Mononuclear cell (primary cell): Measurements from ENCODE around the gene USO1. TPM values are rescaled to one million over a fixed set of nuclear protein-coding genes. Genes with fewer than 3 reads are reported as not detected.
"Not testable (repeated sequence)": the region's sequence is repeated elsewhere in the genome, so short reads cannot be mapped to it uniquely, and the experiment has no call there.

Experiments
- H3K27me3 ChIP-seq: 2 replicates; pipeline ENCODE4 v1.6.0; 2011; ENCODE audit warnings: low read length, control low read depth; ENCODE audit not compliant: insufficient read depth
- H3K4me1 ChIP-seq: 2 replicates; pipeline ENCODE4 v1.5.1; 2011; ENCODE audit warnings: mild to moderate bottlenecking, low read length, control low read depth; ENCODE audit not compliant: insufficient read depth
- H3K4me3 ChIP-seq: 2 replicates; pipeline ENCODE4 v1.5.1; 2011; ENCODE audit warnings: mild to moderate bottlenecking, low read length, moderate library complexity
- H3K9me3 ChIP-seq: 2 replicates; pipeline ENCODE4 v1.5.1; 2011; ENCODE audit warnings: low read depth, mild to moderate bottlenecking, control low read depth, low read length
- total RNA-seq: library from RNA; depleted of rRNA; stranded (reverse); fragments of >200 nt; gene quantifications from one replicate; pipeline ENCODE4 v1.2.3, GENCODE V29; 2012

The USO1 gene
- total RNA-seq, 1 donor: 15.5 TPM

GRCh38 chr4:75779105-75779757 is 54.9 kb downstream of the USO1 start:
- Histone ChIP-seq H3K4me1 (no peaks in the 10 kb centered on the region), H3K9me3 (no peaks in the 10 kb centered on the region), H3K4me3 (no peak overlapping the region), H3K27me3 (no peaks in the 10 kb centered on the region)

GRCh38 chr4:75781305-75781704 is 56.9 kb downstream of the USO1 start:
- no peaks in the 10 kb centered on the region for H3K27me3 ChIP-seq
- H3K4me1 ChIP-seq: no peaks in the 10 kb centered on the region
- no peak overlapping the region for H3K4me3 ChIP-seq
- no peaks in the 10 kb centered on the region for H3K9me3 ChIP-seq

DNA sequence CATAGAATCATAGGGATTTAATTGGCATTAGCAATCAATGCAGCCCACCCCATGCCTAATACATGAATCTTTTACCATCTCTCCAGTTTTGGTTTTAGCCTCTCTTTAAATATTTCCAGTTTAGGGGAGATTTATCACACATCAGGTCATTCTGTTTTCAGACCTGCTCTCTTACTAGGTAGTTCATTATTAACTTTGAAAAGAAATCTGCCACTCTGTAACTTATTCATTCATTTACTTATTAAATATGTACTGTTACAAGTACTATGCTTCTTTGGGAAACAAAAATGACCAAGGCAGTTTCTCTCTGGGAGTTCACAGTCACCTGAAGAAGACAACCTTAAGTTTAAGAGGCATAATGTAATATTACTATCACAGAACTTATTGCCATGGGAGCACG is 62.1 kb downstream of the USO1 start:
- no peaks in the 10 kb centered on the region for H3K4me1 ChIP-seq
- H3K4me3 ChIP-seq: no peak overlapping the region
- no peaks in the 10 kb centered on the region for H3K27me3 ChIP-seq
- H3K9me3 ChIP-seq: no peaks in the 10 kb centered on the region

DNA sequence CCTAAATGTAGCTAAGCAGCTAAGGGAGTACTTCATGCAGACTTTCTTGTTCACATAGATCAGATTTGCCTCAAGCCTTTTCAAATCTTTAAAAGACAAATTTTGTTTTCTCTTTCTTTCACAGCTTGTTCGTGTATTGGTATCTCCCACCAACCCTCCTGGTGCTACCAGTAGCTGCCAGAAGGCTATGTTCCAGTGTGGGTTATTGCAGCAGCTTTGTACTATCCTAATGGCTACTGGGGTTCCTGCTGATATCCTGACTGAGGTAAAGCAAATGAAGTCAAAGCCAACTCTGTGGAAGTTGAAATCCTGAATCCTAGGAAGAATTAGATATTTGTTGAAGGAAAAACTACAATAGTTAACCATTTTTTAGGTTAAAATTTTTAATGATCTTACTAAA is 62.6 kb downstream of the USO1 start:
- H3K4me1 ChIP-seq: no peaks in the 10 kb centered on the region

DNA sequence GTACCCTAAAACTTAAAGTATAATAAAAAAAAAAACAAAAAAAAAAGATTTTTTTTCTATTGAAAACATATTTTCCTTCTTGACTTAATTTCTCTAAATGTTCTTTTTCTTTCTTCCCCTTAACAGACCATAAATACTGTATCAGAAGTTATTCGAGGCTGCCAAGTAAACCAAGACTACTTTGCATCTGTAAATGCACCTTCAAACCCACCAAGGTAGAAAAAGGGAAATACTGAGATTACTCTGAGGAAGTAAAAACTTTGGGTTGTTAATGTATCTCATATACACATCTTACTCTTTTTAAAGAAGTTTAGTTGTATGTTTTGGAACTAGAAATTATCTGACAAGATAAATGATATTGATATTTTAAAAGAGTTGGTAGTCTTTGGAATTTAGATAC is 65.6 kb downstream of the USO1 start:
- Histone ChIP-seq H3K4me3 (no peak overlapping the region), H3K9me3 (no peaks in the 10 kb centered on the region), H3K27me3 (no peaks in the 10 kb centered on the region), H3K4me1 (no peaks in the 10 kb centered on the region)

More for the DNA sequence above, 62.6 kb downstream of the USO1 start:
- Histone ChIP-seq H3K9me3 (no peaks in the 10 kb centered on the region), H3K27me3 (no peaks in the 10 kb centered on the region), H3K4me3 (no peak overlapping the region)

- H3K9me3 ChIP-seq: no peaks in the 10 kb centered on the region
- H3K27me3 ChIP-seq: no peaks in the 10 kb centered on the region
- H3K4me1 ChIP-seq: no peaks in the 10 kb centered on the region
- no peak overlapping the region for H3K4me3 ChIP-seq
These were observed 76.6 kb downstream of the USO1 start for GRCh38 chr4:75800972-75801371.

DNA sequence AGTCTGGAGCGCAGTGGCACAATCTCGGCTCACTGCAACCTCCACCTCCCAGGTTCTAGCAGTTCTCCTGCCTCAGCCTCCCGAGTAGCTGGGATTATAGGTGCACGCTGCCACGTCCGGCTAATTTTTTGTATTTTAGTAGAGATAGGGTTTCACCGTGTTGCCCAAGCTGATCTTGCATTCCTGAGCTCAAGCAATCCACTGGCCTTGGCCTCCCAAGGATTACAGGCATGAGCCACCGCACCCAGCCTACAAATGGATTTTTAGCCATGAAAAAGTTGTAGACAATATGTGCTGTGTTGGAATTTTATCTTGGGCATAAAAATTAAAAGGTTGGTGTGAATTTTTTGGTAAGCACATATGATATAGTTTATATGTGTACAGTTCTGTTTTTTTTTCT is 81.7 kb downstream of the USO1 start:
- H3K9me3 ChIP-seq, H3K4me3 ChIP-seq, H3K27me3 ChIP-seq: not testable (repeated sequence)

DNA sequence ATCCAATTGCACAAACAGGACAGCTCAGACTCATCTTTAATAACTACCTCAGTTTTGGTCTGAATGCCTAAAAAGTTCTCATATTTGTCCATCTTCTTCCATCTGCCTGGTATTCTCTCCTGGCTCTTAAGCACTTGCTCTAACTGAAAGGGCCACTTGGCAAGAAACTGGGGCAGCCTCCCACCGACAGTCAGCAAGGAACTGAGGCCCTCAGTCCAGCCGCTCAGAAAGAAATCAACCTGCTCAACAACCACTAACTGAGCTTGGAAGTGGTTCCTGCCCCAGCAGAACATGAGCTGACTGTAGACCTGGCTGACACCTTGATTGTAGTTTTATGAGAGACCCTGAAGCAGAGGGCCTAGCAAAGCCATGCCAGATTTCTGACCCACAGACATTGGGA is 93.5 kb downstream of the USO1 start:
- H3K9me3 ChIP-seq: no peaks in the 10 kb centered on the region
- H3K4me1 ChIP-seq: no peaks in the 10 kb centered on the region
- no peak overlapping the region for H3K4me3 ChIP-seq
- no peaks in the 10 kb centered on the region for H3K27me3 ChIP-seq

More for the DNA sequence above, 81.7 kb downstream of the USO1 start:
- not testable (repeated sequence) for H3K4me1 ChIP-seq

DNA sequence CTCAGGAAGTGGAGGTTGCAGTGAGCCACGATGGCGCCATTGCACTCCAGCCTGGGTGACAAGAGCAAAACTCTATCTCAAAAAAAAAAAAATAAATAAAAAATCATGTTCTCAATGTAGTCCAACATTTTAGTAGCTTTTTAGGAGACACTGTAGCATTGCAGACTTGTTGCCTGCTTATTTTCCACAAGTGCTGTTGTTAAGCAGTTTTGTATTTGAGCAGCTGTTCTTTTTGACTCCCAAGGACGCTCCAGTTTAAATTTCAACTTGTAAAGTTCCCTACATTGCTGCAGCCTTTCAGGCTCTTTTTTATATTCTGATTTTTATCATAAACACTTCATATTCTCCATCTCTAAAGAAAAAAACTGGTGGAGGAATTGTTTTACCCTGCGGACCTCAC is 94.7 kb downstream of the USO1 start:
- Histone ChIP-seq H3K4me3 (no peak overlapping the region), H3K9me3 (no peaks in the 10 kb centered on the region), H3K27me3 (no peaks in the 10 kb centered on the region), H3K4me1 (no peaks in the 10 kb centered on the region)

- H3K4me3 ChIP-seq: no peak overlapping the region
- no peaks in the 10 kb centered on the region for H3K27me3 ChIP-seq
- no peaks in the 10 kb centered on the region for H3K9me3 ChIP-seq
- H3K4me1 ChIP-seq: no peaks in the 10 kb centered on the region
These were observed 95.8 kb downstream of the USO1 start for GRCh38 chr4:75820197-75820596.

- H3K4me3 ChIP-seq: no peak overlapping the region
- H3K9me3 ChIP-seq: no peaks in the 10 kb centered on the region
- H3K27me3 ChIP-seq: no peaks in the 10 kb centered on the region
- no peaks in the 10 kb centered on the region for H3K4me1 ChIP-seq
These were observed 96.3 kb downstream of the USO1 start for GRCh38 chr4:75820676-75821075.

GRCh38 chr4:75821216-75821615 is 96.8 kb downstream of the USO1 start:
- Histone ChIP-seq H3K9me3 (no peaks in the 10 kb centered on the region), H3K4me1 (no peaks in the 10 kb centered on the region), H3K4me3 (no peak overlapping the region), H3K27me3 (no peaks in the 10 kb centered on the region)

- H3K4me3 ChIP-seq: no peak overlapping the region
- H3K4me1 ChIP-seq: no peaks in the 10 kb centered on the region
- no peaks in the 10 kb centered on the region for H3K9me3 ChIP-seq
- H3K27me3 ChIP-seq: no peaks in the 10 kb centered on the region
These were observed 97.6 kb downstream of the USO1 start for GRCh38 chr4:75821966-75822365.

- Histone ChIP-seq H3K9me3 (no peaks in the 10 kb centered on the region), H3K27me3 (no peaks in the 10 kb centered on the region), H3K4me1 (no peaks in the 10 kb centered on the region), H3K4me3 (no peak overlapping the region)
These were observed 98.0 kb downstream of the USO1 start for GRCh38 chr4:75822416-75822815.

DNA sequence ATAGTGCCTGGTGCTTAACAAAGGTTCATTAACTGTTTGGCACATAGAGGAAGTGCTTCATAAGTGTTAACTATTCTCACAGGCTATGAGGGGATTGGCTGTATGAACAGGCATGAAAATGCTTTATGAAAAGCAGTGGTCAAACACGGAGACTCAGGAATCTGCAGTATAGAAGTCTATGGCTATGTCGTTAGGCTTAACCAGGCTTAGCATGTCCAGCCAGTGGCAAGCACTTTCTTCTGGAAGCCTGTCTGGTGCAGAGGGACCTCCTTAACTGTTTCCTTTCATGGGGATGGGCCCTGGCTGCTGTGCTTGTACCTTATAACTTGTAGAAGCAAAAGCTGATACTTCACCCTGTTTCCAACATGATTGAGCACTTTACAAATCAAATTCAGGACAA is 99.4 kb downstream of the USO1 start:
- H3K27me3 ChIP-seq: no peaks in the 10 kb centered on the region
- H3K9me3 ChIP-seq: no peaks in the 10 kb centered on the region
- no peak overlapping the region for H3K4me3 ChIP-seq
- H3K4me1 ChIP-seq: no peaks in the 10 kb centered on the region

GRCh38 chr4:75830906-75831305 is 106.5 kb downstream of the USO1 start:
- no peaks in the 10 kb centered on the region for H3K9me3 ChIP-seq
- H3K27me3 ChIP-seq: no peaks in the 10 kb centered on the region
- H3K4me1 ChIP-seq: peaks cover 5% of the 10 kb centered on the region
- H3K4me3 ChIP-seq: no peak overlapping the region
